NCI-H2227 treated with DMSO at 0.1 percent for 48 hours (cell line): ENCODE data around the gene NXT1.

Source experiments
- DNase-seq: peaks from one replicate; lab custom pipeline; 2025; lab: John Stamatoyannopoulos, UW

Gene NXT1

GRCh38 chr20:23391707-23392310, 41.2 kb downstream of the NXT1 start:
- DNase-seq, result no peak

DNA sequence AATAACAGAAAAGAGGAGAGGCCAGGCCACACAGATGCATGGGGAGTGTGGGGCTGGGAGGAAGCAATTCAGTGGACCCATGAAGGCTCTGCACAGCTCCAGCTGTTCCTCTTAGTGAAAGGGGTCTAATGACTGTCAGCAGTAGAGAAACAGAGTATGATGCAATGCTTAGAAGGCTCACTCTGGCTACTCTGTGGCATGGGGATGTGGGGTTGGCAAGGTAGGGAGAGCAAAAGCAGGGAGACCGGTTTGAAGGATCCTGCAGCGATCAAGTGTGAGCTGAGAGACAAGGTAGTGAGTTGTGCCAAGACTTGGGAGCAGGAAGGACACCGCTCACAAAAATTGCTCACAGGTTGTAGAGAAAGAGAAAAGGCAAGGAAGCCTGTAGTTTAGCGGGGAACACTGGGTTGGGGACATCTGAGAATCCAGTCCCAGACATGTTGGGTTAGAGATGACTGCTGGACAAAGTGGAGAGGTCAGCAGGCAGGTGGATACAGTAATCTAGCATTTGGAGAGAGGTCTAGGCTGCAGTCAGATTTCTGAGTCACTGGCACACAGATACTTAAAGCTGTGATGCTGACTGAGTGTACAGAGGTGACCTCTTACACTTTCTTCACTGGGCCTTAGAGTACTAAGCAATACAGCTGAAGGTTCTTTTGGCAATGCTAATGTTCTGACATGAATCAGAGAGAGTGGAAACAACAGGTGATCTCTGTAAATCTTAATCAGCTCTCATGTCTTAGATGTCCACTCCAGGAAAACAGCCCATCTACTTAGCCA, 43.6 kb downstream of the NXT1 start:
- DNase-seq, result no peak

DNA sequence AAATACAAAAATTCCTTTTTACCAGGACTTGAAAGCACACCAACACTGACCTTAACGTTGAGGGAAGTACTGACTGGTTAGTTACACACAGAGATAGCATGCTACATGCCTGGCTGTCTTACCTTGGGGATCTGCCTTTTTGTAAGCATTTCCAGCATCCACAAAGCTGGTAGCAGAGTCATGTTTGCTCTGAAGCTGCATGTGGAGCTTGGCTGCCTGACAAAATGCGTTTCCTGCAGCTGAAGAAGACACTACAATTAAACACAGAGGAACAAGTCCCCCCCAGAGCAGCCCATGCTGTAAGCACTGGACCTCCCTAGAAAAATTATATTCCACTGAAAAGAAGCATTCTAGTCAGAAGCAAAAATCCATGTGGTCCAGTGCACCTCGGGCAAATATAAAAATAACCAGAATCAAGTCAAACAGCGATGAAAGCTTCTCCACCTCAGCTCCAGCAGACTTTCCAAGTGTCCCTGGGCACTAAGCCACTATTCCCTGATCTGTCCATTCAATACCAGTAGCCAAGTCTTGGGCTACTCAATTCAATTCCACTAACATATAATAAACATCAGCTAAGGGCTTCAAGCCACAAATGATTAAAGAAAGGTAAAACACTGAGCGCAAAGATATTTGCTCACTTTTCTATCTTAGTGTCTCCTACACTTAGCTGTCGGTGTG, 46.5 kb downstream of the NXT1 start:
- no peak for DNase-seq

DNA sequence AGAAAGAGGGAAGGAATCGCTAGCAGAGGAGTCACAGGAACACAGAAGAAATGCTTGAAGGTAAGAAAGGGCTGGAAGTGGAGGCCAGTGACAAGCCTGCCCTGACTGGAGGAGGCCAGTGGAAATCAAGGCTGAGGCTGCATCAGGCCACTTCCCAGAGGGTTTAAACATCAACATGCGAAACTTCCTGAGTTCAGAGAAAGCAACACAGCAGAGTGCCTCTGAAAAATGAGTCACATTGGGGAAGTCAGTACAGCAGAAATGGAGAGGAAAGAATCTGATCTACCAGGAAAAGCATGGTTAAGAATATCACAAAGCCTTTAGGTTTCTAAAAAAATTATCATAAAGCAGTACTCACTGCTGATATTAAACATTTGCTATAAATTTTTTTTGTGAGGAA, 47.4 kb downstream of the NXT1 start:
- DNase-seq, result no peak

- DNase-seq, result no peak
These were observed 49.1 kb downstream of the NXT1 start for GRCh38 chr20:23399568-23400241.

- DNase-seq, result no peak
These were observed 50.5 kb downstream of the NXT1 start for GRCh38 chr20:23401051-23401450.

GRCh38 chr20:23403751-23404150, 53.2 kb downstream of the NXT1 start:
- DNase-seq, result no peak

- no peak for DNase-seq
These were observed 53.6 kb downstream of the NXT1 start for GRCh38 chr20:23404196-23404595.
